Panc1 (cell line): ENCODE data around the gene TMEM174. TPM values are rescaled to one million over a fixed set of nuclear protein-coding genes. Genes with fewer than 3 reads are reported as not detected.

ENCODE experiments used
- ATAC-seq: fragments of 200-7000 bp; cut with Tn5 transposase; 2 replicates; pipeline ENCODE4 v1.9.1; 2020; ENCODE audit warnings: mild to moderate bottlenecking, moderate library complexity
- BruUV-seq: library from RNA; stranded (reverse); fragments of 400-500 nt; replicated peaks from 2 replicates; lab custom pipeline; 2021; lab: Mats Ljungman, UMichigan
- CTCF ChIA-PET: fragments of 300-600 bp; sonication (Branson Sonifier 250); formaldehyde crosslinking; loops from one replicate; lab custom pipeline; 2022; ENCODE audit warnings: antibody characterized with exemption; lab: Charles Lee
- POLR2A ChIA-PET: fragments of 300-600 bp; sonication (Branson Sonifier 250); formaldehyde crosslinking; loops from one replicate; lab custom pipeline; 2022; ENCODE audit warnings: antibody characterized with exemption; lab: Charles Lee
- DNase-seq: peaks from one replicate; pipeline ENCODE4 v3.0.0-alpha.2; 2010; ENCODE audit warnings: low read depth, low spot score
- H3K27ac ChIP-seq: 2 replicates; pipeline ENCODE4 v1.5.1; 2011; ENCODE audit warnings: mild to moderate bottlenecking, low read length, inconsistent platforms
- H3K27me3 ChIP-seq: fragments of 200-500 bp; sonication (Bioruptor generic); 2 replicates; pipeline ENCODE4 v1.6.0; 2014; ENCODE audit warnings: low read length, inconsistent platforms; ENCODE audit not compliant: control insufficient read depth, insufficient read depth
- H3K36me3 ChIP-seq: fragments of 200-500 bp; sonication (Bioruptor generic); 2 replicates; pipeline ENCODE4 v1.5.1; 2014; ENCODE audit warnings: inconsistent platforms, mild to moderate bottlenecking, low read length, moderate library complexity; ENCODE audit not compliant: control insufficient read depth, insufficient read depth
- H3K4me1 ChIP-seq: 2 replicates; pipeline ENCODE4 v1.5.1; 2011; ENCODE audit warnings: inconsistent platforms, mild to moderate bottlenecking, low read length, moderate library complexity; ENCODE audit not compliant: control insufficient read depth, insufficient read depth
- H3K4me3 ChIP-seq, 2 experiments: 2 replicates each; pipeline ENCODE4 v1.5.1; 2011 to 2012; ENCODE audit warnings: low read depth in 2 of 2, low read length in 2 of 2, mild to moderate bottlenecking in 2 of 2, inconsistent platforms in 1 of 2, moderate library complexity in 1 of 2
- H3K9me3 ChIP-seq: fragments of 200-500 bp; sonication (Bioruptor generic); 2 replicates; pipeline ENCODE4 v1.5.1; 2014; ENCODE audit warnings: low read depth, mild to moderate bottlenecking, inconsistent platforms, low read length, moderate library complexity; ENCODE audit not compliant: control insufficient read depth, insufficient read depth
- POLR2AphosphoS5 ChIP-seq: IDR thresholded peaks from 2 replicates; pipeline ENCODE4 v1.6.1; 2012; ENCODE audit warnings: mild to moderate bottlenecking, low read depth, low read length, moderate library complexity
- SIN3A ChIP-seq: IDR thresholded peaks from 2 replicates; pipeline ENCODE4 v1.6.1; 2012; ENCODE audit warnings: low read depth, mild to moderate bottlenecking, low read length, moderate library complexity, borderline replicate concordance; ENCODE audit not compliant: insufficient read depth
- TCF7L2 ChIP-seq: IDR thresholded peaks from 2 replicates; pipeline ENCODE4 v1.6.1; 2011; ENCODE audit warnings: mild to moderate bottlenecking, low read depth, low read length, inconsistent platforms
- in situ Hi-C: cut with HindIII; loops from 2 replicates; pipeline ENCODE4 v1.10.0; 2016; ENCODE audit warnings: low sequenced_read_pairs, low pct_unique_long_range_greater_than_20kb
- intact Hi-C: fragments of 100-400 bp; cut with micrococcal nuclease; formaldehyde crosslinking; loops from one replicate; pipeline ENCODE4 v1.10.0; 2022; ENCODE audit not compliant: unreplicated experiment
- total RNA-seq: library from RNA; stranded (reverse); gene quantifications from one replicate; pipeline ENCODE4 v1.2.1, GENCODE V29; 2021; ENCODE audit not compliant: unreplicated experiment
- TF ChIP-seq, protein P1 (sequence below): fragments of 450-650 bp; IDR thresholded peaks from 2 replicates; pipeline ENCODE4 v1.5.1; 2017; ENCODE audit warnings: mild to moderate bottlenecking
- TF ChIP-seq, protein P2 (sequence below), 2 experiments: IDR thresholded peaks; 2 replicates each; pipeline ENCODE4 v1.6.1; 2011 to 2012; ENCODE audit warnings: low read depth in 2 of 2, control low read depth in 1 of 2, low read length in 1 of 2, mild to moderate bottlenecking in 1 of 2, moderate library complexity in 1 of 2; ENCODE audit not compliant: insufficient read depth in 1 of 2

The TMEM174 gene
- total RNA-seq, 1 experiment from 2014 or later = not detected

DNA sequence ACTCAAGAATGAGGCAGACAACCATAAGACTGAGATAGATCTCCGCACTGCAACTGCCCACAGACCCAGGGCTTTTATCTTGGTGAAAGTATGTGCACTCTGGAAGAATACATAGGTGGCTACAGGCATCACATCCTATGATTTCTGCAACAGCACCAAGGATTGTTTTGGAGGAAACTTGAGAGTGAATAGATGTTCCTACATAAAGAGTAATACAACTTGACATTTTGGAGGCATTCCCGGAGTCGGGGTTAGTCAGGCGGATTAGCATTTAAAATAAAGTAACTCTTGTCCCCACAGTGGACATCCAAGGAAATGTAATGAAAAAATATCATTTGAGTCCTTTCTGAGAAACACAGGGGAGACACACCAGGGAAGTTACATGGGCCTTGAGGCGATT is 26.7 kb downstream of the TMEM174 start:
- Histone ChIP-seq H3K4me3 (no peak overlapping the region), H3K27ac (no peak overlapping the region), H3K27me3 (no peaks in the 10 kb centered on the region), H3K36me3 (no peaks in the 10 kb centered on the region), H3K4me1 (no peaks in the 10 kb centered on the region), H3K9me3 (no peaks in the 10 kb centered on the region)
- no peak for TF ChIP-seq SIN3A
- TF ChIP-seq, protein P1, sequence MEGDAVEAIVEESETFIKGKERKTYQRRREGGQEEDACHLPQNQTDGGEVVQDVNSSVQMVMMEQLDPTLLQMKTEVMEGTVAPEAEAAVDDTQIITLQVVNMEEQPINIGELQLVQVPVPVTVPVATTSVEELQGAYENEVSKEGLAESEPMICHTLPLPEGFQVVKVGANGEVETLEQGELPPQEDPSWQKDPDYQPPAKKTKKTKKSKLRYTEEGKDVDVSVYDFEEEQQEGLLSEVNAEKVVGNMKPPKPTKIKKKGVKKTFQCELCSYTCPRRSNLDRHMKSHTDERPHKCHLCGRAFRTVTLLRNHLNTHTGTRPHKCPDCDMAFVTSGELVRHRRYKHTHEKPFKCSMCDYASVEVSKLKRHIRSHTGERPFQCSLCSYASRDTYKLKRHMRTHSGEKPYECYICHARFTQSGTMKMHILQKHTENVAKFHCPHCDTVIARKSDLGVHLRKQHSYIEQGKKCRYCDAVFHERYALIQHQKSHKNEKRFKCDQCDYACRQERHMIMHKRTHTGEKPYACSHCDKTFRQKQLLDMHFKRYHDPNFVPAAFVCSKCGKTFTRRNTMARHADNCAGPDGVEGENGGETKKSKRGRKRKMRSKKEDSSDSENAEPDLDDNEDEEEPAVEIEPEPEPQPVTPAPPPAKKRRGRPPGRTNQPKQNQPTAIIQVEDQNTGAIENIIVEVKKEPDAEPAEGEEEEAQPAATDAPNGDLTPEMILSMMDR = 0 out of 2 replicates have a peak, but pooled peaks have one; percentile 6
- intact Hi-C loops (loop anchor here (10.0 kb wide), 1 partner anchor 115 kb away; no protein-coding TSS in a partner anchor), in situ Hi-C loops (no loop called here)
- CTCF ChIA-PET = no interaction called here
- BruUV-seq = no TSS peak
- DNase-seq (no peak), ATAC-seq (no peak)
- POLR2A ChIA-PET = interaction anchor here (0.5 kb wide), 1 partner anchor 490 kb away, joined by 4 read pairs; no protein-coding TSS in a partner anchor

DNA sequence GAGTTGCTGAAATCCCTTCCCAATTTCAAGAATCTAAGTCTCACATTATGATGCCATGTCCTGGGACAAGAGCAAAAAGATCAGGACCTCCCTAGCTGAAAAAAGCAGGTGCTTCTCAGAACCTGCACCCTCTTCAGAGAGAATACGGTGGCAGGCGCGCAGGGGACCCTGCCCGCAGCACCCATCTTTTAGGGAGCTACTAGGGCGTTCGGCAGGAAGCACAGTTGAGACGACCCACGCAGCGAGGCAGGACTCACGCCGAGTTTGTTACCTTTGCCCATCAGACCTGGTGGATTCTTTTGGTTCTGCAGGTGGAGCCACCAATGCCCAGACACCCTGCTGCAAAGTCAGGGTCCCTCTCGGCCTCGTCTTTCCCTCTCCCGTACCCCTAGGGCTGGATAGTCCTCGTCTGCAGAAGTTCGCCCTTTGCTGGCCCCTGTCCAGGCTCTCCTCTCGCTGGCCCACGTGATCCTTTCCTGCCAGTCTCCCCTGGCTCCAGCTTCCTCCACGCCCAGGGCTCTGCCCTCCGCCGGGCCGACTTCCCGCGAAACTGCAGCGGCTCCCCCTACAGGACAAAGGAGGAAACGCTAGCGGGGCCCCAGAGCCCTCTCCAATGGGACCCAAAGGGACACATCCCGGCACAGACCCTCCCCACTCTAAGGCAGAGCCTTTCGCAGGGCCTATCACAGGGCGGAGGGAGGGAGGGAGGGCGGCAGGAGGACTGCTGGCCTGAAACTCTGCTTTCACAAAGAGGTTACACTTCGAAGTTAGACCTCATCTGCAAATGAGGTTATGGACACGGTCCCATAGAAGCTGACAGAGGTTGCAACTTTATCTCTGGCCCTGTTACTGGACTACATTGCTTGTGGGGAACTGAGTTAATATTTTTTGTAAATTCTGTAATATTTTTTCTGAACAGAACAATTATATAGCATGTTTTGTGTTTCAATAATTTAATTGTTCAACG is 28.8 kb downstream of the TMEM174 start:
- H3K9me3 ChIP-seq = no peaks in the 10 kb centered on the region
- no TSS peak for BruUV-seq
- no peaks in the 10 kb centered on the region for H3K27me3 ChIP-seq
- DNase-seq (peak; percentile 45), ATAC-seq (peak; percentile 99)
- TF ChIP-seq, protein P1 = peak; percentile 97
- TF ChIP-seq SIN3A (no peak), TCF7L2 (no peak), POLR2AphosphoS5 (no peak)
- TF ChIP-seq, protein P2, sequence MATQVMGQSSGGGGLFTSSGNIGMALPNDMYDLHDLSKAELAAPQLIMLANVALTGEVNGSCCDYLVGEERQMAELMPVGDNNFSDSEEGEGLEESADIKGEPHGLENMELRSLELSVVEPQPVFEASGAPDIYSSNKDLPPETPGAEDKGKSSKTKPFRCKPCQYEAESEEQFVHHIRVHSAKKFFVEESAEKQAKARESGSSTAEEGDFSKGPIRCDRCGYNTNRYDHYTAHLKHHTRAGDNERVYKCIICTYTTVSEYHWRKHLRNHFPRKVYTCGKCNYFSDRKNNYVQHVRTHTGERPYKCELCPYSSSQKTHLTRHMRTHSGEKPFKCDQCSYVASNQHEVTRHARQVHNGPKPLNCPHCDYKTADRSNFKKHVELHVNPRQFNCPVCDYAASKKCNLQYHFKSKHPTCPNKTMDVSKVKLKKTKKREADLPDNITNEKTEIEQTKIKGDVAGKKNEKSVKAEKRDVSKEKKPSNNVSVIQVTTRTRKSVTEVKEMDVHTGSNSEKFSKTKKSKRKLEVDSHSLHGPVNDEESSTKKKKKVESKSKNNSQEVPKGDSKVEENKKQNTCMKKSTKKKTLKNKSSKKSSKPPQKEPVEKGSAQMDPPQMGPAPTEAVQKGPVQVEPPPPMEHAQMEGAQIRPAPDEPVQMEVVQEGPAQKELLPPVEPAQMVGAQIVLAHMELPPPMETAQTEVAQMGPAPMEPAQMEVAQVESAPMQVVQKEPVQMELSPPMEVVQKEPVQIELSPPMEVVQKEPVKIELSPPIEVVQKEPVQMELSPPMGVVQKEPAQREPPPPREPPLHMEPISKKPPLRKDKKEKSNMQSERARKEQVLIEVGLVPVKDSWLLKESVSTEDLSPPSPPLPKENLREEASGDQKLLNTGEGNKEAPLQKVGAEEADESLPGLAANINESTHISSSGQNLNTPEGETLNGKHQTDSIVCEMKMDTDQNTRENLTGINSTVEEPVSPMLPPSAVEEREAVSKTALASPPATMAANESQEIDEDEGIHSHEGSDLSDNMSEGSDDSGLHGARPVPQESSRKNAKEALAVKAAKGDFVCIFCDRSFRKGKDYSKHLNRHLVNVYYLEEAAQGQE (IDR thresholded peaks at IDR 0.05; ENCODE audit: insufficient read depth in 1 of 2, low read depth in 2 of 2, low read length in 1 of 2) = 0 out of 4 replicates have a peak, but pooled peaks of 1 of the 2 experiments have one; percentile 5
- no peaks in the 10 kb centered on the region for H3K4me1 ChIP-seq
- CTCF ChIA-PET = interaction anchor here (0.6 to 1.0 kb wide), 5 partner anchors 13 to 138 kb away, joined by 3 to 10 read pairs (median 6); no protein-coding TSS in a partner anchor
- peak overlapping the region; percentile 21 to 45 for H3K4me3 ChIP-seq
- intact Hi-C loops = loop anchor here (10.0 kb wide), 1 partner anchor 117 kb away; no protein-coding TSS in a partner anchor
- POLR2A ChIA-PET = no interaction called here
- H3K36me3 ChIP-seq = no peaks in the 10 kb centered on the region
- H3K27ac ChIP-seq = no peak overlapping the region
- in situ Hi-C loops = no loop called here
